GM12874 (cell line): Measurements from ENCODE around the gene FCN2.

Source experiments
- CTCF ChIP-seq: IDR thresholded peaks from 2 replicates; pipeline ENCODE4 v1.5.1; 2011; ENCODE audit warnings: low read depth, mild to moderate bottlenecking, control low read depth, low read length, moderate library complexity; ENCODE audit not compliant: insufficient read depth

Gene FCN2

GRCh38 chr9:134870746-134871662 lies 9.6 kb upstream of the FCN2 start:
- TF ChIP-seq CTCF = no peak

GRCh38 chr9:134871697-134872340 lies 8.8 kb upstream of the FCN2 start:
- TF ChIP-seq CTCF = no peak

- no peak for TF ChIP-seq CTCF
These were observed 8.0 kb upstream of the FCN2 start for GRCh38 chr9:134872482-134873231.

- TF ChIP-seq CTCF = no peak
These were observed 5.2 kb upstream of the FCN2 start for GRCh38 chr9:134875371-134875770.

- no peak for TF ChIP-seq CTCF
These were observed 3.1 kb upstream of the FCN2 start for GRCh38 chr9:134877541-134877940.

GRCh38 chr9:134879664-134880483 lies 736 bp upstream of the FCN2 start:
- TF ChIP-seq CTCF = no peak

GRCh38 chr9:134881313-134881670 lies 682 bp downstream of the FCN2 start:
- TF ChIP-seq CTCF = no peak
